CD4-positive, alpha-beta T cell (primary cell): ENCODE measurements around the gene CD300LF. TPM values are rescaled to one million over a fixed set of nuclear protein-coding genes. Genes with fewer than 3 reads are reported as not detected.

Experiments
- ATAC-seq: fragments of 200-7000 bp; cut with Tn5 transposase; one replicate; pipeline ENCODE4 v1.10.0; 2022; ENCODE audit warnings: mild to moderate bottlenecking; ENCODE audit not compliant: poor library complexity
- CTCF ChIA-PET: fragments of 350-600 bp; sonication (Branson Sonifier 250); formaldehyde crosslinking; loops from one replicate; lab custom pipeline; 2021; ENCODE audit warnings: antibody characterized with exemption, inconsistent platforms; lab: Charles Lee
- POLR2A ChIA-PET: fragments of 350-600 bp; sonication (Branson Sonifier 250); formaldehyde crosslinking; loops from one replicate; lab custom pipeline; 2021; ENCODE audit warnings: antibody characterized with exemption, inconsistent platforms; lab: Charles Lee
- DNase-seq, 14 experiments: peaks; one replicate each; pipeline ENCODE4 v3.0.0-alpha.2; 2013 to 2020; ENCODE audit warnings: mixed read lengths in 2 of 14
- H3K27ac ChIP-seq, 2 donors: one replicate each; pipeline versions ENCODE4 v1.5.1 to v1.7.0; 2013; ENCODE audit warnings: low read length in 2 of 2, low read depth in 1 of 2, mild to moderate bottlenecking in 1 of 2
- H3K27me3 ChIP-seq, 2 experiments: 1 replicate in 1 of 2; 2 replicates in 1 of 2; pipeline versions ENCODE4 v1.6.1 to v1.7.0; 2013; ENCODE audit warnings: low read length in 2 of 2, control low read depth in 1 of 2, mild to moderate bottlenecking in 1 of 2, moderate library complexity in 1 of 2; ENCODE audit not compliant: insufficient read depth in 2 of 2, control insufficient read depth in 1 of 2
- H3K36me3 ChIP-seq: one replicate; pipeline ENCODE4 v1.6.1; 2013; ENCODE audit warnings: low read length, control low read depth; ENCODE audit not compliant: insufficient read depth
- H3K4me1 ChIP-seq: one replicate; pipeline ENCODE4 v1.6.1; 2013; ENCODE audit warnings: low read length, control low read depth; ENCODE audit not compliant: insufficient read depth
- H3K4me3 ChIP-seq: one replicate; pipeline ENCODE4 v1.5.1; 2013; ENCODE audit warnings: mild to moderate bottlenecking, low read length, moderate library complexity
- H3K9me3 ChIP-seq, 2 experiments: 1 replicate in 1 of 2; 2 replicates in 1 of 2; pipeline versions ENCODE4 v1.6.1 to v1.7.0; 2013; ENCODE audit warnings: low read length in 2 of 2, mild to moderate bottlenecking in 2 of 2, control low read depth in 1 of 2, moderate library complexity in 1 of 2; ENCODE audit not compliant: control insufficient read depth in 1 of 2, insufficient read depth in 1 of 2
- H3K27ac Mint-ChIP-seq: one replicate; pipeline ENCODE4 v1.8.0; 2020; ENCODE audit warnings: mixed read lengths
- H3K27me3 Mint-ChIP-seq: one replicate; pipeline ENCODE4 v1.8.0; 2021; ENCODE audit warnings: mixed read lengths
- H3K36me3 Mint-ChIP-seq: one replicate; pipeline ENCODE4 v1.8.0; 2021; ENCODE audit warnings: low read depth, mixed read lengths
- H3K4me1 Mint-ChIP-seq: one replicate; pipeline ENCODE4 v1.8.0; 2021; ENCODE audit warnings: low read depth, mixed read lengths
- H3K4me3 Mint-ChIP-seq: one replicate; pipeline ENCODE4 v1.8.0; 2020; ENCODE audit warnings: mild to moderate bottlenecking, mixed read lengths
- H3K9me3 Mint-ChIP-seq: one replicate; pipeline ENCODE4 v1.8.0; 2020; ENCODE audit warnings: mixed read lengths
- intact Hi-C, 2 experiments: fragments of 100-400 bp; cut with DNase I in 1 of 2; cut with micrococcal nuclease in 1 of 2; formaldehyde crosslinking; loops; one replicate each; pipeline versions ENCODE4 v1.15.1 to v1.9.0; 2023 to 2025; cut with DNase I, micrococcal nuclease
- total RNA-seq, 174 experiments: library from RNA in 2 of 174; stranded (reverse) in 2 of 174; gene quantifications; one replicate each; pipeline ENCODE4 v1.2.3 and lab custom pipeline; 2021 to 2026
- TF ChIP-seq, protein P1 (sequence below): fragments of 200-600 bp; IDR thresholded peaks from one replicate; pipeline ENCODE4 v1.8.0; 2022; ENCODE audit warnings: antibody characterized with exemption, mild to moderate bottlenecking

CD300LF gene
- total RNA-seq, 2 experiments from 2014 or later, result 0.39 to 1.0 TPM

DNA sequence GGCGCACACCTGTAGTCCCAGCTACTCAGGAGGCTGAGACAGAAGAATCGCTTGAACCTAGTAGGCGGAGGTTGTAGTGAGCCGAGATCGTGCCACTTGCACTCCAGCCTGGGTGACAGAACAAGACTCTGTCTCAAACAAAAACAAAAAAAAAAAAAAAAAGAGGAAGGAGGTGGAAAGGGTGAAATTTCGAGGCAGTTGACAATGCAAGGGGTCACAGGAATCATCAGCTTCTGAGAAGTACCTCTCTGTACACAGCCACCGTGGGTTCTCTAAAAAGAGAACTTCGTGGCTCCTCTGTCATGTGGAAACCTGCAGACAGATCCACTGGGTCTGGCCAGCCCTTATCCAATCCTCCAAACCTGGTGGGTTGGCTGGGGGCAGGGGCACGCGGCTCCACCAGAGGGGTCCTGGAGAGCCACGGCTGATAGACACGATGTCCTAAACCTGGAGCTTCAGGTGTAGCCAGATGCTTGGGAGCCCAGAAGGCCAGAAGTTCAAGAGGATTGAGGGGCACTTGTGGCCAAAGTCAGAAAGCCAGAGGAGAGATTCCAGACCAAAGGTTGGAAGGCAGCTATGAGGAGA, 540 bp upstream of the CD300LF start:
- Histone ChIP-seq H3K4me3 (no peak overlapping the region), H3K9me3 (no peaks in the 10 kb centered on the region), H3K36me3 (no peaks in the 10 kb centered on the region), H3K27ac (no peak overlapping the region), H3K4me1 (peaks cover 12% of the 10 kb centered on the region), H3K27me3 (peaks cover 0 to 4% of the 10 kb centered on the region in 2 experiments)
- DNase-seq (peak in 2 of 14 experiments; percentile 30 to 32), ATAC-seq (no peak)
- ChIA-PET CTCF (interaction anchor here (0.7 to 2.3 kb wide), 3 partner anchors 8 to 118 kb away, joined by 3 to 7 read pairs (median 3); no protein-coding TSS in a partner anchor), POLR2A (no interaction called here)
- Mint-ChIP-seq H3K36me3 (no peaks in the 10 kb centered on the region), H3K4me3 (no peak overlapping the region), H3K27ac (no peak overlapping the region), H3K27me3 (peaks cover 3% of the 10 kb centered on the region), H3K9me3 (no peaks in the 10 kb centered on the region), H3K4me1 (peaks cover 8% of the 10 kb centered on the region)
- TF ChIP-seq, protein P1, sequence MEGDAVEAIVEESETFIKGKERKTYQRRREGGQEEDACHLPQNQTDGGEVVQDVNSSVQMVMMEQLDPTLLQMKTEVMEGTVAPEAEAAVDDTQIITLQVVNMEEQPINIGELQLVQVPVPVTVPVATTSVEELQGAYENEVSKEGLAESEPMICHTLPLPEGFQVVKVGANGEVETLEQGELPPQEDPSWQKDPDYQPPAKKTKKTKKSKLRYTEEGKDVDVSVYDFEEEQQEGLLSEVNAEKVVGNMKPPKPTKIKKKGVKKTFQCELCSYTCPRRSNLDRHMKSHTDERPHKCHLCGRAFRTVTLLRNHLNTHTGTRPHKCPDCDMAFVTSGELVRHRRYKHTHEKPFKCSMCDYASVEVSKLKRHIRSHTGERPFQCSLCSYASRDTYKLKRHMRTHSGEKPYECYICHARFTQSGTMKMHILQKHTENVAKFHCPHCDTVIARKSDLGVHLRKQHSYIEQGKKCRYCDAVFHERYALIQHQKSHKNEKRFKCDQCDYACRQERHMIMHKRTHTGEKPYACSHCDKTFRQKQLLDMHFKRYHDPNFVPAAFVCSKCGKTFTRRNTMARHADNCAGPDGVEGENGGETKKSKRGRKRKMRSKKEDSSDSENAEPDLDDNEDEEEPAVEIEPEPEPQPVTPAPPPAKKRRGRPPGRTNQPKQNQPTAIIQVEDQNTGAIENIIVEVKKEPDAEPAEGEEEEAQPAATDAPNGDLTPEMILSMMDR, result no peak
- intact Hi-C loops, result no loop called here

DNA sequence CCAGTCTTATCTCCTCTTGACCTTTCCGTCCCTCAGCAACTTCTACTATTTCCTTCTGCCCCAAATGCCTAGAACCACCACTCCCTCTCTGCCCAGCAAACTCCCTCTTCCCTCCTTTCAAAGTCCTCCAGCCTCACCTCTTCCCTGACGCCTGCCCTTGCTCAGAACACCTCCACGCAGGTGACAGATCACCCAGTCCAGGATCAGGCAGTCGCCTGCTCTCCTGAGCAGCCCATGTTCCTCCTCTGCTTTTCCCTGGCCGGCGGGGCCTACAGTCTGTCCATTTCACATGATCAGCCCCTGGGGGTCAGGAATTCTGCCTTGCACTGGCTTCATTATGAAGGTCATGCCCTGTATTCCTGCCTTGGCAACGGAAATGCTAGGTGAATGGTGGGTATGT, 422 bp downstream of the CD300LF start:
- peaks cover 12% of the 10 kb centered on the region for H3K4me1 ChIP-seq
- POLR2A ChIA-PET, result no interaction called here

DNA sequence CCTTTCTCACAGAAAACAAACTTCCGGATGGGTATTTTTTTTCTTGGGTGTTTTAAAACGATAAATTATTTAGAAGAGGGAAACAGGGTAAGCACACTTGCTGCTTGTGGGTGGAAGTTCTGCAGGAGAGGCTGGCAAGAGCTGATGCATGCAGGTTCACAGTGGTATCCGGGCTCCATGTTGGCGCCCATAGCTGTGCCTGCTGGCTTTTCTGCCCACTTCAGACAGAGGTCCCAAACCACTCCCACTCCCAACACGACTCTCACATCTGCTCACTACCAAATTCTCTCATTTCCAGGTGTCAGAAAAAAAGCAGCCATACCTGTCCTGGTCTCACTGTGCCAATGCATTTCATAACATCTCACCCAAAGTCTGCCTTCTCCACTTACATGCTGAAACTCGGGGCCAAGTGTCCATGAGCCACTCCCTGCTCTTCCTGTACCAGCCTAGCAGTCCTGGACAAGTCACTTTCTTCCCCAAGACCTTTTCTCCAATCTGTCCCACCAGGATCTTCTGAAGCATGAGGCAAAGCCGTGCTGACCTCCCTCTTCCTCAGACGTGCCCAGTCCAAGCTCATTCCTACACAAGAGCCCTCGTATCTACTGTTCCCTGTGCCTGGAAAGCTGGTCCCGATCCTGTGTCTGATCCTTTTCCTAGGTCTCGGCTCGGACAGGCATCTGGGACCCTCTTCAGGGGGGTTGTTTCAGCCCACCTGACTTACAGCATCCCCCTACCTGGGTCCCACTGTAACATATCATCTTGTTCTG, 1.5 kb downstream of the CD300LF start:
- H3K27me3 Mint-ChIP-seq, result peaks cover 3% of the 10 kb centered on the region
- Histone ChIP-seq H3K27ac (no peak overlapping the region), H3K9me3 (no peaks in the 10 kb centered on the region), H3K4me3 (peak overlapping the region; percentile 1), H3K4me1 (peaks cover 12% of the 10 kb centered on the region), H3K27me3 (peaks cover 0 to 4% of the 10 kb centered on the region in 2 experiments), H3K36me3 (no peaks in the 10 kb centered on the region)
- intact Hi-C loops, result no loop called here
- H3K4me1 Mint-ChIP-seq, result peaks cover 8% of the 10 kb centered on the region
- no peak for ATAC-seq
- DNase-seq, result no peak
- no peaks in the 10 kb centered on the region for H3K36me3 Mint-ChIP-seq
- no peak overlapping the region for H3K27ac Mint-ChIP-seq
- TF ChIP-seq, protein P1, result no peak
- H3K4me3 Mint-ChIP-seq, result no peak overlapping the region
- H3K9me3 Mint-ChIP-seq, result no peaks in the 10 kb centered on the region
- POLR2A ChIA-PET, result no interaction called here
- CTCF ChIA-PET, result no interaction called here

More for the DNA sequence above, 422 bp downstream of the CD300LF start:
- H3K4me1 Mint-ChIP-seq, result peaks cover 8% of the 10 kb centered on the region
- CTCF ChIA-PET, result no interaction called here
- H3K4me3 Mint-ChIP-seq, result no peak overlapping the region
- H3K9me3 ChIP-seq, result no peaks in the 10 kb centered on the region
- H3K4me3 ChIP-seq, result peak overlapping the region; percentile 32
- H3K36me3 ChIP-seq, result no peaks in the 10 kb centered on the region
- intact Hi-C loops, result no loop called here
- H3K9me3 Mint-ChIP-seq, result no peaks in the 10 kb centered on the region
- no peak overlapping the region for H3K27ac Mint-ChIP-seq
- ATAC-seq, result no peak
- TF ChIP-seq, protein P1, result no peak
- H3K36me3 Mint-ChIP-seq, result no peaks in the 10 kb centered on the region
- peaks cover 3% of the 10 kb centered on the region for H3K27me3 Mint-ChIP-seq
- no peak overlapping the region for H3K27ac ChIP-seq
- DNase-seq, result no peak
- peaks cover 0 to 4% of the 10 kb centered on the region in 2 experiments for H3K27me3 ChIP-seq
